Smooth muscle cell (in vitro differentiated cells): ENCODE measurements around the gene CRIM1. TPM values are rescaled to one million over a fixed set of nuclear protein-coding genes. Genes with fewer than 3 reads are reported as not detected.

Experiments
- DNase-seq: peaks from one replicate; lab custom pipeline; 2025; ENCODE audit not compliant: unreplicated experiment; lab: John Stamatoyannopoulos, UW
- H2AFZ ChIP-seq: fragments of 200-600 bp; sonication (generic); 2 replicates; pipeline ENCODE4 v1.6.0; 2016; ENCODE audit warnings: antibody characterized with exemption, low read depth, mild to moderate bottlenecking
- H3F3A ChIP-seq: fragments of 200-600 bp; sonication (generic); 2 replicates; pipeline ENCODE4 v1.6.0; 2017; ENCODE audit warnings: antibody characterized with exemption, low read depth
- H3K27ac ChIP-seq: fragments of 200-600 bp; sonication (generic); 2 replicates; pipeline ENCODE4 v1.5.1; 2016; ENCODE audit warnings: low read depth, mild to moderate bottlenecking
- H3K27me3 ChIP-seq: fragments of 200-600 bp; sonication (generic); 2 replicates; pipeline ENCODE4 v1.6.1; 2016; ENCODE audit warnings: low read depth, mild to moderate bottlenecking
- H3K36me3 ChIP-seq: fragments of 200-600 bp; sonication (generic); 2 replicates; pipeline ENCODE4 v1.5.1; 2016; ENCODE audit warnings: low read depth
- H3K4me1 ChIP-seq: fragments of 200-600 bp; sonication (generic); 2 replicates; pipeline ENCODE4 v1.5.1; 2016; ENCODE audit warnings: low read depth
- H3K4me2 ChIP-seq: fragments of 200-600 bp; sonication (generic); 2 replicates; pipeline ENCODE4 v1.6.0; 2016; ENCODE audit warnings: mild to moderate bottlenecking
- H3K4me3 ChIP-seq: fragments of 200-600 bp; sonication (generic); 2 replicates; pipeline ENCODE4 v1.5.1; 2016; ENCODE audit warnings: mild to moderate bottlenecking
- H3K79me2 ChIP-seq: fragments of 200-600 bp; sonication (generic); 2 replicates; pipeline ENCODE4 v1.6.0; 2016; ENCODE audit warnings: low read depth, mild to moderate bottlenecking
- H3K9ac ChIP-seq: fragments of 200-600 bp; sonication (generic); 2 replicates; pipeline ENCODE4 v1.6.0; 2016; ENCODE audit warnings: low read depth
- H3K9me3 ChIP-seq: fragments of 200-600 bp; sonication (generic); replicated peaks from 2 replicates; pipeline ENCODE4 v1.5.1; 2016; ENCODE audit warnings: low read depth
- H4K20me1 ChIP-seq: fragments of 200-600 bp; sonication (generic); 2 replicates; pipeline ENCODE4 v1.6.0; 2016; ENCODE audit warnings: low read depth
- WGBS: methylation state at CpG from one replicate; pipeline ENCODE4 v1.1.7; 2016; ENCODE audit warnings: low lambda C conversion rate; 5-methylcytosine and 5-hydroxymethylcytosine counted together
- polyA plus RNA-seq: library from polyadenylated mRNA; unstranded; fragments of >200 nt; fragmentation: Nextera tagmentation; extraction: Ambion mirVana; gene quantifications from 2 replicates; pipeline ENCODE4 v1.2.1, GENCODE V29; 2016
- total RNA-seq: library from RNA; depleted of rRNA; stranded (reverse); fragments of >200 nt; gene quantifications from 2 replicates; pipeline ENCODE4 v1.2.3, GENCODE V29; 2014
- TF ChIP-seq, protein P1 (sequence below): fragments of 200-600 bp; sonication (generic); IDR thresholded peaks from 2 replicates; pipeline ENCODE4 v1.5.1; 2017; ENCODE audit warnings: borderline replicate concordance, mild to moderate bottlenecking, antibody characterized with exemption; ENCODE audit not compliant: insufficient read depth, poor library complexity, severe bottlenecking

CRIM1 gene
- total and polyA plus RNA-seq, 2 experiments from 2014 or later, result 10.1 to 28.0 TPM

DNA sequence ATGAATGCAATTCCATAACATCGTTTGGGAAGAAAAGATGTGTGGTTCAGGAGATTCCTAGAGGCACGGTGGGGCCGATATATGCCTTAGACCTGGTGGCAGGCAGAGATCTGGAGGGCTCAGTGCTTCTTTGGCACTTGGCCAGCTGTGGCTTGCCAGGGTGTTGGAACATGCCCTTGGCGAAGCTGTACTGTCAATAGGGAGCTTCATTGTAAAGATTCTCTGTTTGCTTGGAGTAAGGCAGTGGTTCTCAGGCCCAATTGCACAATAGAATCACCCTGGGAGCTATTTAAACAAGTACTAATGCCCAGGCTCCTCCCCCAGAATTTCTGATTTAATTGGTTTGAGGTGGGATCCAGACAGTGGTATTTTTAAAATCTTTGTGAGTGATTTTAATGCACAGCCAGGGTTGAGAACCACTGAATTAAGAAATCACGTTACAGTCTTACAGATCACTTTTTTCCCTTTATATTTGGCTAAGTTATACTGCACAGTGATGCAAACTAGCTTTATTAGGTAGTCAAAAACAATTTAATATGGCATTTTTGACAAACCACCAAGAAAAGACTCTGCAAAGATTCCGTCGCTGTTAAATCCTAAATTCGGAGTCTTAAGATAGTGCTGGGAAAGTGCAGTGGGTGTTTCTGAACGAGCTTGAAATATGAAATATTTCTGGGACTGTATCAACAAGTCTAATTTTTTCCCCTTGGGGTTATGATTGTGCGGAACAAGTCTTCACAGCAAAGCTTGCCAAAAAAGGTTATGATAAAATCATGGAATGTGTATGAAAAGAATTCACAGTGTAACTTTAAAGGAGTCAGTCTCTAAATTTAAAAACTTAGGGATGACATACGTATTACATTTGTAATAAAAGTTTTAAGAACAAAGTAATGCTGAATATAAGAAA, 78.0 kb downstream of the CRIM1 start:
- Histone ChIP-seq H3K36me3 (no peaks in the 10 kb centered on the region), H3K27ac (no peak overlapping the region), H3K79me2 (peaks cover 5% of the 10 kb centered on the region), H2AFZ (no peak overlapping the region), H3K4me2 (no peak overlapping the region), H3K4me3 (no peak overlapping the region), H3K27me3 (no peaks in the 10 kb centered on the region), H3F3A (no peaks in the 10 kb centered on the region), H3K9me3 (no peaks in the 10 kb centered on the region), H3K9ac (no peak overlapping the region), H3K4me1 (peaks cover 15% of the 10 kb centered on the region), H4K20me1 (peaks cover 10% of the 10 kb centered on the region)
- TF ChIP-seq, protein P1, sequence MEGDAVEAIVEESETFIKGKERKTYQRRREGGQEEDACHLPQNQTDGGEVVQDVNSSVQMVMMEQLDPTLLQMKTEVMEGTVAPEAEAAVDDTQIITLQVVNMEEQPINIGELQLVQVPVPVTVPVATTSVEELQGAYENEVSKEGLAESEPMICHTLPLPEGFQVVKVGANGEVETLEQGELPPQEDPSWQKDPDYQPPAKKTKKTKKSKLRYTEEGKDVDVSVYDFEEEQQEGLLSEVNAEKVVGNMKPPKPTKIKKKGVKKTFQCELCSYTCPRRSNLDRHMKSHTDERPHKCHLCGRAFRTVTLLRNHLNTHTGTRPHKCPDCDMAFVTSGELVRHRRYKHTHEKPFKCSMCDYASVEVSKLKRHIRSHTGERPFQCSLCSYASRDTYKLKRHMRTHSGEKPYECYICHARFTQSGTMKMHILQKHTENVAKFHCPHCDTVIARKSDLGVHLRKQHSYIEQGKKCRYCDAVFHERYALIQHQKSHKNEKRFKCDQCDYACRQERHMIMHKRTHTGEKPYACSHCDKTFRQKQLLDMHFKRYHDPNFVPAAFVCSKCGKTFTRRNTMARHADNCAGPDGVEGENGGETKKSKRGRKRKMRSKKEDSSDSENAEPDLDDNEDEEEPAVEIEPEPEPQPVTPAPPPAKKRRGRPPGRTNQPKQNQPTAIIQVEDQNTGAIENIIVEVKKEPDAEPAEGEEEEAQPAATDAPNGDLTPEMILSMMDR, result no peak
- WGBS, result 89% methylated on average over 11 of the region's 11 CpGs
- no peak for DNase-seq

- peaks cover 5% of the 10 kb centered on the region for H3F3A ChIP-seq
- H3K4me3 ChIP-seq, result no peak overlapping the region
- peak overlapping the region; percentile 86 for H3K27ac ChIP-seq
- peaks cover 5% of the 10 kb centered on the region for H3K36me3 ChIP-seq
- no peaks in the 10 kb centered on the region for H3K79me2 ChIP-seq
- H3K27me3 ChIP-seq, result no peaks in the 10 kb centered on the region
- peaks cover 2% of the 10 kb centered on the region for H4K20me1 ChIP-seq
- H3K9me3 ChIP-seq, result no peaks in the 10 kb centered on the region
- peak overlapping the region; percentile 46 for H3K9ac ChIP-seq
- WGBS, result 13% methylated on average over 3 of the region's 3 CpGs
- H2AFZ ChIP-seq, result no peak overlapping the region
- TF ChIP-seq, protein P1, result no peak
- DNase-seq, result no peak
- peak overlapping the region; percentile 27 for H3K4me2 ChIP-seq
- H3K4me1 ChIP-seq, result no peaks in the 10 kb centered on the region
Measured at GRCh38 chr2:36438449-36438977, 82.9 kb downstream of the CRIM1 start.

DNA sequence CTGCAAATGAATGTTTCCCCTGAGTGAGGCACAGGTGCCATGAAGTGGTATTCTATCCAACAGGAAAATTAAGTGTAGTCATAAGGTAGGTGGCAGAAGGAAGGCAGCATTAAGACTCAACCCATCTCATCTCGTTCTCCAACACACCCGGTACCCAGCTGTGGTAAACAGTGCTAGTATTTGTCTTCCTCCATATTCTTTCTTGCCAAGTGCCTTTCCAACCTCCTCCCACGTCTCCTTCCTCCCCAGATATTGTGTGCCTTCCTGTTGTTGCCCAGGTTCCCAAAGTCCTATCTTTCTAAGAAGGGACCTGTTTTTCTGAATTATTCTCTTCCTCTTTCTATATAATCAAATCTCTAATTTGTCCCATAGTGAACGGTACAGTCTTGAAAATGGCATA, 83.5 kb downstream of the CRIM1 start:
- TF ChIP-seq, protein P1, result no peak
- no peak overlapping the region for H3K4me2 ChIP-seq
- no peaks in the 10 kb centered on the region for H4K20me1 ChIP-seq
- H3K27me3 ChIP-seq, result no peaks in the 10 kb centered on the region
- no peak overlapping the region for H3K4me3 ChIP-seq
- WGBS, result 100% methylated on average over 4 of the region's 4 CpGs
- H3K27ac ChIP-seq, result peak overlapping the region; percentile 86
- H3K9me3 ChIP-seq, result no peaks in the 10 kb centered on the region
- H3K36me3 ChIP-seq, result peaks cover 5% of the 10 kb centered on the region
- H3K79me2 ChIP-seq, result no peaks in the 10 kb centered on the region
- peaks cover 5% of the 10 kb centered on the region for H3F3A ChIP-seq
- peak overlapping the region; percentile 46 for H3K9ac ChIP-seq
- no peaks in the 10 kb centered on the region for H3K4me1 ChIP-seq
- H2AFZ ChIP-seq, result no peak overlapping the region
- no peak for DNase-seq
